Hepatocyte (in vitro differentiated cells): ENCODE measurements around the gene RAPGEF5. TPM values are rescaled to one million over a fixed set of nuclear protein-coding genes. Genes with fewer than 3 reads are reported as not detected.

Experiments used
- DNase-seq: peaks from one replicate; pipeline ENCODE4 v3.0.0-alpha.2; 2016; ENCODE audit warnings: low spot score
- H2AFZ ChIP-seq: fragments of 200-600 bp; sonication (generic); 2 replicates; pipeline ENCODE4 v1.6.0; 2016; ENCODE audit warnings: antibody characterized with exemption, mild to moderate bottlenecking
- H3K27ac ChIP-seq: fragments of 200-600 bp; sonication (generic); 2 replicates; pipeline ENCODE4 v1.5.1; 2016; ENCODE audit warnings: mild to moderate bottlenecking
- H3K27me3 ChIP-seq: fragments of 200-600 bp; sonication (generic); 2 replicates; pipeline ENCODE4 v1.6.1; 2016
- H3K36me3 ChIP-seq: fragments of 200-600 bp; sonication (generic); replicated peaks from 2 replicates; pipeline ENCODE4 v1.5.1; 2016; ENCODE audit warnings: low read depth; ENCODE audit not compliant: insufficient read depth
- H3K4me1 ChIP-seq: fragments of 200-600 bp; sonication (generic); 2 replicates; pipeline ENCODE4 v1.5.1; 2016; ENCODE audit warnings: mild to moderate bottlenecking, moderate library complexity; ENCODE audit not compliant: insufficient read depth
- H3K4me2 ChIP-seq: fragments of 200-600 bp; sonication (generic); 2 replicates; pipeline ENCODE4 v1.6.0; 2016
- H3K4me3 ChIP-seq: fragments of 200-600 bp; sonication (generic); 2 replicates; pipeline ENCODE4 v1.5.1; 2016; ENCODE audit warnings: mild to moderate bottlenecking
- H3K79me2 ChIP-seq: fragments of 200-600 bp; sonication (generic); 2 replicates; pipeline ENCODE4 v1.6.0; 2017; ENCODE audit warnings: mild to moderate bottlenecking
- H3K9me2 ChIP-seq: fragments of 200-600 bp; sonication (generic); replicated peaks from 2 replicates; pipeline ENCODE4 v1.6.0; 2017; ENCODE audit warnings: mild to moderate bottlenecking; ENCODE audit not compliant: insufficient read depth
- H3K9me3 ChIP-seq: fragments of 200-600 bp; sonication (generic); 2 replicates; pipeline ENCODE4 v1.5.1; 2016; ENCODE audit warnings: low read depth, mild to moderate bottlenecking
- H4K20me1 ChIP-seq: fragments of 200-600 bp; sonication (generic); 2 replicates; pipeline ENCODE4 v1.6.0; 2016; ENCODE audit warnings: mild to moderate bottlenecking; ENCODE audit not compliant: insufficient read depth, poor library complexity, severe bottlenecking
- CTCF ChIP-seq: fragments of 200-600 bp; sonication (generic); IDR thresholded peaks from 2 replicates; pipeline ENCODE4 v1.5.1; 2016; ENCODE audit warnings: antibody characterized with exemption, mild to moderate bottlenecking; ENCODE audit not compliant: poor library complexity
- EZH2 ChIP-seq: fragments of 200-600 bp; sonication (generic); IDR thresholded peaks from 2 replicates; pipeline ENCODE4 v1.6.1; 2016; ENCODE audit warnings: antibody characterized with exemption, mild to moderate bottlenecking, borderline replicate concordance
- EZH2phosphoT487 ChIP-seq: fragments of 200-600 bp; sonication (generic); IDR thresholded peaks from one replicate; pipeline ENCODE4 v1.6.1; 2018; ENCODE audit warnings: antibody characterized with exemption, mild to moderate bottlenecking, low read depth, moderate library complexity; ENCODE audit not compliant: unreplicated experiment, severe bottlenecking
- WGBS: methylation state at CpG from one replicate; pipeline ENCODE4 v1.1.6; 2016; ENCODE audit warnings: low lambda C conversion rate; ENCODE audit errors: missing lambda C conversion rate; 5-methylcytosine and 5-hydroxymethylcytosine counted together
- polyA plus RNA-seq: library from polyadenylated mRNA; unstranded; fragments of >200 nt; fragmentation: Nextera tagmentation; extraction: Ambion mirVana; gene quantifications from 2 replicates; pipeline ENCODE4 v1.2.1, GENCODE V29; 2016
- total RNA-seq: library from RNA; depleted of rRNA; stranded (reverse); fragments of >200 nt; gene quantifications from 2 replicates; pipeline ENCODE4 v1.2.3, GENCODE V29; 2014

The RAPGEF5 gene
- total and polyA plus RNA-seq, 2 experiments from 2014 or later, result 5.2 to 14.5 TPM

- DNase-seq, result peak; percentile 38
- H3K27me3 ChIP-seq, result no peaks in the 10 kb centered on the region
- H3K9me3 ChIP-seq, result no peaks in the 10 kb centered on the region
- H3K27ac ChIP-seq, result peak overlapping the region; percentile 82
- H3K79me2 ChIP-seq, result peaks cover 42% of the 10 kb centered on the region
- TF ChIP-seq EZH2 (no peak), EZH2phosphoT487 (no peak), CTCF (no peak)
- no peaks in the 10 kb centered on the region for H3K36me3 ChIP-seq
- 21% methylated on average over 20 of the region's 26 CpGs for WGBS
- H3K4me2 ChIP-seq, result peak overlapping the region; percentile 88
- peaks cover 11% of the 10 kb centered on the region for H3K4me1 ChIP-seq
- no peaks in the 10 kb centered on the region for H3K9me2 ChIP-seq
- peak overlapping the region; percentile 49 for H3K4me3 ChIP-seq
- H2AFZ ChIP-seq, result no peak overlapping the region
- H4K20me1 ChIP-seq, result no peaks in the 10 kb centered on the region
These were observed 803 bp downstream of the RAPGEF5 start for GRCh38 chr7:22356010-22356691.

GRCh38 chr7:22355620-22356009, 1.3 kb downstream of the RAPGEF5 start:
- WGBS, result 91% methylated on average over 5 of the region's 5 CpGs
- no peaks in the 10 kb centered on the region for H3K36me3 ChIP-seq
- H2AFZ ChIP-seq, result no peak overlapping the region
- H3K27ac ChIP-seq, result peak overlapping the region; percentile 82
- TF ChIP-seq EZH2phosphoT487 (no peak), EZH2 (no peak), CTCF (no peak)
- H4K20me1 ChIP-seq, result no peaks in the 10 kb centered on the region
- no peaks in the 10 kb centered on the region for H3K9me2 ChIP-seq
- H3K4me1 ChIP-seq, result peaks cover 11% of the 10 kb centered on the region
- H3K4me2 ChIP-seq, result peak overlapping the region; percentile 88
- H3K79me2 ChIP-seq, result peaks cover 42% of the 10 kb centered on the region
- H3K9me3 ChIP-seq, result no peaks in the 10 kb centered on the region
- H3K4me3 ChIP-seq, result peak overlapping the region; percentile 49
- DNase-seq, result no peak
- H3K27me3 ChIP-seq, result no peaks in the 10 kb centered on the region

- Histone ChIP-seq H3K27ac (no peak overlapping the region), H3K4me1 (peaks cover 21% of the 10 kb centered on the region), H3K79me2 (peaks cover 44% of the 10 kb centered on the region), H4K20me1 (no peaks in the 10 kb centered on the region), H3K27me3 (no peaks in the 10 kb centered on the region), H3K9me2 (no peaks in the 10 kb centered on the region), H3K36me3 (no peaks in the 10 kb centered on the region), H3K4me3 (no peak overlapping the region), H3K4me2 (peak overlapping the region; percentile 88), H2AFZ (no peak overlapping the region), H3K9me3 (no peaks in the 10 kb centered on the region)
- no peak for DNase-seq
- no peak for TF ChIP-seq EZH2
- no peak for TF ChIP-seq CTCF
- 60% methylated on average over 2 of the region's 2 CpGs for WGBS
These were observed 2.5 kb downstream of the RAPGEF5 start for GRCh38 chr7:22354462-22354861.
